NCI-H774 (cell line): Measurements from ENCODE around the gene ZNF354C.

Experiments
- DNase-seq: peaks from one replicate; lab custom pipeline; 2025; lab: John Stamatoyannopoulos, UW

The ZNF354C gene

DNA sequence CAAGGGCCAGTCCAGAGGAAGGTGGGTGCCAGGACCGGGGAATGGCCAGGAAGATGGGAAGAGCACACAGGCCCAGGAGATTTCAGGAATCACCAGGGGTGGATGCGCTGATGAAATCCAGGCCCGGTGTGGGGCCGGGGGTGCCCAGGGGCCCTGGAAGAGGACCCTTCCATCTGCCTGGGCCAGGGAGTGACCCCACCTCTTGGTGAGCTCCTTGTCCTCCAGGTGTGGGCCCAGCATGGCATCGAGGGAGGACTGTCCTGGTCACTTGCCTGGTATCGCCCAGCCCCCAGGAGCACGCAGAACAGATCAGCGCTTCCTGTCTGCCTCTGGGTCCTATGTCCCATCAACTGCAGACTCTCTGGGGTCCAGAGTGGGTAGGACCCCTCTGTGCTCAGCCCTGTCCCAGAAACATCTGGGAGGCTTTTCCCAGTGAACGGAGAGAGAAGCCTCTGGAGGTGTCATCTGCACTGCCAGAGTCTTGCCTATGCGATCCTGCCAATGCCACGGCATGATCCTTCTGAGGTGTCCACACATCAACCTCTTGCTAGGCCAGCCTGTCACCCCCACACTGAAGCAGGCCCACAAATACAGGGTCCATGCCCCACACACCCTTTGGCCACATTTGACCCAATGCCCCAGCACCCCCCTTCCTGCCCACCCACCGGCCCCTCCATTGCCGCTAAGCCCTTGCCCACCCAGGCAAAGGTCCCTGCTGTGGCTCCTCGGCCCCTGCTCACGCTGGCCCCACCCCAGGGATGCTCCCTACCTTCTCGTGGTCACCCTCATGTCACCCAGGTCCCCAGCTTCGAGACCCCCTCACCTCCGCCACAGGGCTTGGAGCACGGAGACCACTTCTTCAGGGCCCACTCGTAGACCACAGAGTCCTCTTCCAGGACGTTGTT, 67.2 kb downstream of the ZNF354C start:
- no peak for DNase-seq

GRCh38 chr5:179128041-179128365, 67.8 kb downstream of the ZNF354C start:
- no peak for DNase-seq

GRCh38 chr5:179128976-179129375, 68.8 kb downstream of the ZNF354C start:
- DNase-seq, result no peak

DNA sequence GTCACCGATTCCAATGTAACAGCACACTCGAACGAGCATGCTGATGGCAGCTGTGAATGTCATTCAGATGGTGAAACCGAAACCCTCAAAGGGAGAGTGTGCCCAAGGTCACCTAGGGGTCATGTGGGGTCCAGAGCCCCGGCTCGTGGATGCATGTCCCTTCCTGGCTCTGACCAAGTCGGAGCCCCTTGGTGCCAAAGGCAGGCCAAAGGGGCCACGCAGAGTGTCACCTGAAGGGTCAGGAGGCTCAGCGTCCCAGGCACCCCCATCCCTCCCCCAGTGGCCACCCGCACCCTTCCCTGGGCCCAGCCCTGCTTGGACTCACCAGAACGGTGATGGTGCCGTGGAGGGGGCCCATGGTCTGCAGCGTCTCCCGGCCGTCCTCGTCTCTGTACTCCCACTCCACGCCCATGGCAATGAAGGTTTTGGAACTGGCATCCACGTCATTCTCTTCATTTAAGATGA, 69.5 kb downstream of the ZNF354C start:
- DNase-seq, result no peak

- DNase-seq, result no peak
Measured at GRCh38 chr5:179130101-179130681, 70.0 kb downstream of the ZNF354C start.

- no peak for DNase-seq
Measured at GRCh38 chr5:179131321-179131835, 71.2 kb downstream of the ZNF354C start.

DNA sequence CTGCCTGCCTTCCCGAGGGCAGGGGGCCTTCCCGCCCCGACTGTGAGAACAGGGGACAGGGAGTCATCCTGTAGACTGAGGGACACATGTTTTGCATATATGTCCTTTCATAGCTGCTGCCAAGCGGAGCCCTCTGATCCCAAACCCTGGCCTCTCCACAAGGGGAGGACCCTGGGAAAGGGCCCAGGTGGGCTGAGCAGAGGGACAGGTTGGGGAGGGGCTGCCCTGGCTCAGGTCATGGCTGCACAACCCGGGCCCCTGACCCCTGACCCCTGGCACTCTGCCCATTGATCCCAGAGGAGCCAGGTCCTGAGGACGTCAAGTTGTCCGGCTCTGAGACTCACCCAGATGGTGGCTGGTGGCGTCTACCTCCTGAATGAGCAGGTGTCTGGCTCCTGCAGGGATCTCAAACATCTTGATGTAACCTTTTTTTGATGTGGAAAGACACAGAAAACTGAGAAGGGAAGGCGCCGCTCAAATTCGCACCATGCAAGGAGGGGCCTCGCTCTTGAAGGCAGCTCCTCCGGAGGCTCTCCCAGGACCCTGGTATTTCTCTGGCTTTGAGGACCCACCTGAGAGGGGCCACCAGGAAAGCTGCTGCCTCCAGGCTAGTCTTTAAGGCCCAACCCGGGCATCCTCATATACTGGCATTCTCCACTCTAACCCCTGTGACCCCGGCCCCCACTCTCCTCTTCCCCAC, 71.9 kb downstream of the ZNF354C start:
- no peak for DNase-seq

DNA sequence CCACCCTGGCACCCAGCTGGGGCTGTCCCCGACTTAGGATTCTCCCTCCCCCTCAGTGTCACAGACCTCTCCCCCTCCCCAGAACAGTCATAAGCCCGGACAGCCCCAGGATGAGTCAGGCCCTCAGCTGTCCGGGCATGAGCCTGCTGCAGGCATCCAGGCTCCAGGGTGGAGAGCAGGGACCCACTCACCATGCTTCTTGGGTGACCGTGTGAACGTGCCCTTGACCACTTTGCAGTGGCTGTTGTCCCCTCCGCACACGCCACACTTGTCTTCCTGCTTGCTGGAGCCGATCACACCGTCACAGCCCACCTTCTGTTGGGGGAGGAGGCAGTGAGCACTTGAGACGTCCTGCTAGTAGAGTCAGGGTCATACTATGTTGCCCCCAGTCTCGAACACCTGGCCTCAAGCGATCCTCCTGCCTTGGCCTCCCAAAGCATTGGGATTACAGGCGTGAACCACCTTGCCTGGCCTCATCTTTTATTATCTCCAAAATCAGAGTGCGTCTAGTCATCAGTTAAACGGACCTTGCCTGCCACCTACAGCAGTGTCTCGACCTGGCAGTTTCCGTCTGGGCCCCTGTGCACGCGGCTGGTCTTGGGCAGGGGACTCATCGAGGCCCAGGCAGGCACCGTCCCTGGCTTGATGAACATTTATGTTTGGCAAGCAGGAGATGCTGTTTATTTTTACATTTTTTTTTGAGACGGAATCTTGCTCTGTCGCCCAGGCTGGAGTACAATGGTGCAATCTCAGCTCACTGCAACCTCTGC, 72.6 kb downstream of the ZNF354C start:
- DNase-seq, result no peak
